Neuronal stem cell (in vitro differentiated cells): ENCODE data around the gene DISP1.

ENCODE experiments used
- DNase-seq: peaks from one replicate; pipeline ENCODE4 v3.0.0-alpha.2; 2013; ENCODE audit warnings: low spot score
- H2AFZ ChIP-seq: one replicate; pipeline ENCODE4 v1.6.1; 2013; ENCODE audit warnings: mild to moderate bottlenecking, low read length, inconsistent platforms
- H2AK5ac ChIP-seq: 2 replicates; pipeline ENCODE4 v1.6.1; 2013; ENCODE audit warnings: low read depth, mild to moderate bottlenecking, inconsistent platforms, low read length, moderate library complexity, mixed read lengths
- H2BK120ac ChIP-seq: 2 replicates; pipeline ENCODE4 v1.6.1; 2013; ENCODE audit warnings: low read depth, mild to moderate bottlenecking, inconsistent platforms, low read length, moderate library complexity, mixed read lengths
- H2BK12ac ChIP-seq: one replicate; pipeline ENCODE4 v1.6.1; 2013; ENCODE audit warnings: low read length, inconsistent platforms
- H2BK15ac ChIP-seq: 2 replicates; pipeline ENCODE4 v1.6.1; 2013; ENCODE audit warnings: mild to moderate bottlenecking, low read length, inconsistent platforms, mixed read lengths
- H2BK5ac ChIP-seq: one replicate; pipeline ENCODE4 v1.6.1; 2013; ENCODE audit warnings: inconsistent platforms, mild to moderate bottlenecking, low read length, moderate library complexity
- H3K14ac ChIP-seq: one replicate; pipeline ENCODE4 v1.6.1; 2013; ENCODE audit warnings: low read length, inconsistent platforms
- H3K18ac ChIP-seq: 2 replicates; pipeline ENCODE4 v1.6.1; 2013; ENCODE audit warnings: low read length, inconsistent platforms
- H3K23ac ChIP-seq: 2 replicates; pipeline ENCODE4 v1.6.1; 2013; ENCODE audit warnings: low read depth, mild to moderate bottlenecking, mixed read lengths, low read length, inconsistent platforms; ENCODE audit not compliant: poor library complexity
- H3K27ac ChIP-seq: replicated peaks from 3 replicates; pipeline ENCODE4 v1.5.1; 2013; ENCODE audit warnings: low read length, inconsistent platforms
- H3K27me3 ChIP-seq, 3 experiments: 2 replicates each; pipeline ENCODE4 v1.6.1; 2013; ENCODE audit warnings: low read length in 3 of 3, mild to moderate bottlenecking in 2 of 3, inconsistent platforms in 1 of 3, low read depth in 1 of 3, mixed read lengths in 1 of 3, moderate library complexity in 1 of 3; ENCODE audit not compliant: control insufficient read depth in 3 of 3, insufficient read depth in 3 of 3
- H3K36me3 ChIP-seq, 2 donors: replicated peaks in 1 of 2; 2 replicates each; pipeline ENCODE4 v1.6.1; 2013; ENCODE audit warnings: low read length in 2 of 2; ENCODE audit not compliant: control insufficient read depth in 2 of 2, insufficient read depth in 2 of 2
- H3K4ac ChIP-seq: 2 replicates; pipeline ENCODE4 v1.6.1; 2013; ENCODE audit warnings: inconsistent platforms, mild to moderate bottlenecking, low read length, moderate library complexity
- H3K4me1 ChIP-seq, 2 donors: 1 replicate in 1 of 2; 2 replicates in 1 of 2; pipeline ENCODE4 v1.6.1; 2013; ENCODE audit warnings: low read length in 2 of 2, low read depth in 1 of 2; ENCODE audit not compliant: control insufficient read depth in 2 of 2, insufficient read depth in 1 of 2
- H3K4me2 ChIP-seq: one replicate; pipeline ENCODE4 v1.6.1; 2013; ENCODE audit warnings: mild to moderate bottlenecking, low read length, inconsistent platforms; ENCODE audit not compliant: insufficient read depth, poor library complexity, severe bottlenecking
- H3K4me3 ChIP-seq, 2 donors: 2 replicates each; pipeline ENCODE4 v1.5.1; 2013; ENCODE audit warnings: low read length in 2 of 2, mild to moderate bottlenecking in 2 of 2, inconsistent platforms in 1 of 2, moderate library complexity in 1 of 2
- H3K79me1 ChIP-seq: one replicate; pipeline ENCODE4 v1.6.1; 2013; ENCODE audit warnings: low read depth, mild to moderate bottlenecking, inconsistent platforms, low read length, moderate library complexity
- H3K9ac ChIP-seq: one replicate; pipeline ENCODE4 v1.6.1; 2013; ENCODE audit warnings: mild to moderate bottlenecking, low read depth, low read length, inconsistent platforms; ENCODE audit not compliant: poor library complexity
- H3K9me3 ChIP-seq, 2 donors: replicated peaks in 1 of 2; 2 replicates each; pipeline versions ENCODE3 to v1.6.1; 2013; ENCODE audit warnings: low read length in 2 of 2, mild to moderate bottlenecking in 2 of 2, inconsistent platforms in 1 of 2, low read depth in 1 of 2, mixed read lengths in 1 of 2, moderate library complexity in 1 of 2; ENCODE audit not compliant: control insufficient read depth in 2 of 2, insufficient read depth in 1 of 2
- H4K8ac ChIP-seq: one replicate; pipeline ENCODE4 v1.6.1; 2013; ENCODE audit warnings: low read depth, mild to moderate bottlenecking, inconsistent platforms, low read length, moderate library complexity
- H4K91ac ChIP-seq: one replicate; pipeline ENCODE4 v1.6.1; 2013; ENCODE audit warnings: low read length, low read depth, mild to moderate bottlenecking, inconsistent platforms; ENCODE audit not compliant: poor library complexity
- WGBS, 2 donors: extraction: QIAGEN DNeasy Blood & Tissue Kit; methylation state at CpG; one replicate each; pipeline ENCODE4 v1.1.7; 2013; ENCODE audit warnings: missing lambda C conversion rate in 2 of 2, mixed read lengths in 1 of 2; ENCODE audit not compliant: insufficient read length in 2 of 2, insufficient replicate concordance in 1 of 2; ENCODE audit errors: extremely low coverage in 2 of 2; 5-methylcytosine and 5-hydroxymethylcytosine counted together

DISP1 gene

DNA sequence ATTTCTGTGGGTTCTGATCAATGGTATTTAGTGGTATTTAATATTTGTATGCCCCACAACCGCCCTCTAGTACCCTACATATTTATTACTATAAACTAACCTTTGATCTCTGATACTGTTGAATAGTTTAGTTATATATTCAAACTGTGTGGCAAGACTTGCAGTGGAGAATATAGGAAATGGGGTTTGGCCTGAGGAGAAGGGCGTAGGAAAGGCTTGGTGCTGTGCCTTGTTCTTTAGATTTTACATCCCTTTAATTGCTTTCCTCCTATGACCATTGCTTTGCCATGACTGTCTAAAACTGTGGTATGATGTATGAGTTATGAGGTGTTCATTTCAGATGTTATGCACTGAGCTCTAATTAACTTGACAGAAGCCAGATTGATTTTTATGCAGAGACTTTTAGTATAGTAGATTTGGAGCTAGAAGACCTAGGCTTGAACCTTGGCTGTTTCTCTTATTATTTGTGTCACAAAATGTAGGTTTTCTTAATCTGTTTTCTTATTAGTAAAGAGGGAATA is 18.6 kb downstream of the DISP1 start:
- no peak overlapping the region for H2BK12ac ChIP-seq
- no peak overlapping the region for H3K9ac ChIP-seq
- H3K9me3 ChIP-seq, result peaks cover 0 to 2% of the 10 kb centered on the region in 2 donors
- H3K14ac ChIP-seq, result no peak overlapping the region
- no peaks in the 10 kb centered on the region for H3K79me1 ChIP-seq
- H2AFZ ChIP-seq, result no peak overlapping the region
- WGBS, 2 donors, result no CpG with 5 or more reads among the region's 2 CpGs
- no peak overlapping the region for H4K91ac ChIP-seq
- H3K4me2 ChIP-seq, result no peak overlapping the region
- H3K27me3 ChIP-seq, result no peaks in the 10 kb centered on the region
- no peak overlapping the region for H3K23ac ChIP-seq
- H3K18ac ChIP-seq, result no peak overlapping the region
- H2BK5ac ChIP-seq, result no peak overlapping the region
- H2BK15ac ChIP-seq, result no peak overlapping the region
- no peak overlapping the region for H2BK120ac ChIP-seq
- H2AK5ac ChIP-seq, result no peak overlapping the region
- no peak overlapping the region for H4K8ac ChIP-seq
- H3K4me3 ChIP-seq, result no peak overlapping the region
- H3K36me3 ChIP-seq, result no peaks in the 10 kb centered on the region
- no peak overlapping the region for H3K4ac ChIP-seq
- H3K4me1 ChIP-seq, result peaks cover 1 to 4% of the 10 kb centered on the region in 2 donors
- H3K27ac ChIP-seq, result no peak overlapping the region
- DNase-seq, result no peak

DNA sequence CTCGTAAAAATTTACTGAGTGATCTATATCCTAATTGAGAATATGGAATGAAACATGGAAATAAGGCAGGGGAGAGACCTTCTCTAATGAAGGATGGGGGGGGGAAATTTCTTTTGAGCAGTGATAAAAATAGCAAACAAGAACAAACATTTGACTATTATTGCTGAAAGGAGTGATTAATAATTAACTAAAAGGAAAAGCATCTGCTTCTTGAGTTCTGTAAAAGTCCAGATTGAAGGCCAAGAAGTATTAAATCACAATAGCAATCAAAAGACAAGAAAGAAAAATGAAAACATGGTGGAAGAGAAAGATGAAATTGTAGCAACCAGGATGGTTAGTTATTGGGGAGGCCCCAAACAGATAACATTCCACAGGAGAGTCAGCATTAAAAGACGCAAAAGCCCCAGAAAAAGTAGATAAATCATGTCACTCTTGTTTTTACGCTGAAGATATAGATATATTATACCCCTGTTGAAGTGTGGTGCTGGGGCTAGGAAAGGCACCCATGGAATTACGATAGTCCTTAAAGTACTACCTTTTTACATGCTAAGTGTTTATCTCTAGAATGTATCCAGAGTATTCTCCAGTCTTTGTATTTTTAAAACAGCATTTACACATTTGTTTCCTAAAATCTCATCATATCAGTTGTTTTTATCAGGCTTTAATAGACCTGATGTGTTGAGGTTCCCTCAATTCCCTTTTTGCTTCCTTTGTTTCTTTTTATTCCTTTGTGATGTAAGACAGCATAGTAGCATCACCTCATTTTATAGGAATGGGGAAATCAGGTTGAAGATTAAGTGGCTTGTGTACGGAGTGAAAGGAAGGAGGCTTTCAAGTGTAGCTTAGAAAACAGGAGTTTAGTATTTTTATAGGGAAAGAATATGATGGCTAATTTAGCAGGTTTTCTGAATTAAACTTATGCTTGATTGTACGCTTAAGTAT is 28.9 kb downstream of the DISP1 start:
- Histone ChIP-seq H3K27ac (no peak overlapping the region), H2AK5ac (no peak overlapping the region), H2BK5ac (no peak overlapping the region), H3K18ac (no peak overlapping the region), H4K91ac (no peak overlapping the region), H2BK120ac (no peak overlapping the region), H3K4me3 (no peak overlapping the region), H3K4me1 (peaks cover 0 to 8% of the 10 kb centered on the region in 2 donors), H3K4me2 (no peak overlapping the region), H3K36me3 (peaks cover 0 to 2% of the 10 kb centered on the region in 2 donors), H3K27me3 (no peaks in the 10 kb centered on the region), H3K79me1 (no peaks in the 10 kb centered on the region), H3K23ac (no peak overlapping the region), H3K9ac (no peak overlapping the region), H3K14ac (no peak overlapping the region), H2AFZ (no peak overlapping the region), H2BK15ac (no peak overlapping the region), H4K8ac (no peak overlapping the region), H2BK12ac (no peak overlapping the region), H3K9me3 (peaks cover 0 to 10% of the 10 kb centered on the region in 2 donors), H3K4ac (no peak overlapping the region)
- no peak for DNase-seq
- WGBS, 2 donors, result no CpG with 5 or more reads among the region's 6 CpGs

DNA sequence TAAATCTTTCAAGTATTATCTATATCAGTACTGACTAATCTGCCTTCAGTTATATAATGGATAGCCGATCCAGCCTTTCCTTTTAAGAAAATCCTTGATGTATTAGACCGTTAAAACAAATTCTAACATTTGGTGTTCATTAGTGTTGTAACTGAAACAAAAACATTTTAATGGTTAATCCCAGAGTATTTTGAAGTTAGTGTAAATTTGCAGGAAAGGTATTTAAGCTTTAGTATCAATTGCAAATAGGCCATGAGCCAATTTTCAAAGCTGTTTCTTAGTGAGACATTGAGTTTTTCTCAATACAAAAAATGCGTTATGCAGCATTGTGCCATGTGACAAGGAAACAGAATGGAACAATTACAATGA is 29.6 kb downstream of the DISP1 start:
- Histone ChIP-seq H2AK5ac (no peak overlapping the region), H3K9me3 (peaks cover 0 to 3% of the 10 kb centered on the region in 2 donors), H4K8ac (no peak overlapping the region), H3K4ac (no peak overlapping the region), H3K18ac (no peak overlapping the region), H3K4me3 (no peak overlapping the region), H3K36me3 (no peaks in the 10 kb centered on the region), H3K14ac (no peak overlapping the region), H2BK15ac (no peak overlapping the region), H3K9ac (no peak overlapping the region), H3K23ac (no peak overlapping the region), H2BK120ac (no peak overlapping the region), H2AFZ (no peak overlapping the region), H3K4me1 (peaks cover 0 to 8% of the 10 kb centered on the region in 2 donors), H3K4me2 (no peak overlapping the region), H3K27ac (no peak overlapping the region), H3K79me1 (no peaks in the 10 kb centered on the region), H2BK12ac (no peak overlapping the region), H4K91ac (no peak overlapping the region), H3K27me3 (no peaks in the 10 kb centered on the region), H2BK5ac (no peak overlapping the region)
- WGBS, 2 donors, result no CpG with 5 or more reads among the region's 3 CpGs
- no peak for DNase-seq

DNA sequence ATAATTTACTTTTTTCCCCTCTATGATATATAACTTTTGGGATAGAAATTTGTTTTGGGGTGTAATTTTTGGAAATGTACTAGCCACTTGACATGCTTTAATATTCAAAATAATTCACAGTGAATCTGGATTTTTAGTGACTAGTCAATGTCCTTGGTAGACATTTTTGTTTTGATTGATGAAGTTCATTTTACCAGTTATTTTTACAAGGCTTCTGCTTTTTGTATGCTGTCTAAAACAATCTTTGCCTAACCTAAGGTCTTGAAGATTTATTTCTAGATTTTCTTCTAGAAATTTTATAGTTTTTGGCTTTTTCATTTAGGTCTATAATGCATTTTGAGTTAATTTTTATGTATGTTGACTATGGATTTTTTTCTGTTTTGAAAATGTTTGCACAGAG is 30.9 kb downstream of the DISP1 start:
- Histone ChIP-seq H3K4ac (no peak overlapping the region), H2BK15ac (no peak overlapping the region), H3K23ac (no peak overlapping the region), H4K8ac (no peak overlapping the region), H2AK5ac (no peak overlapping the region), H3K4me2 (no peak overlapping the region), H3K36me3 (no peaks in the 10 kb centered on the region), H3K27ac (no peak overlapping the region), H3K27me3 (no peaks in the 10 kb centered on the region), H4K91ac (no peak overlapping the region), H3K18ac (no peak overlapping the region), H3K4me1 (peaks cover 0 to 8% of the 10 kb centered on the region in 2 donors), H3K79me1 (no peaks in the 10 kb centered on the region), H3K4me3 (no peak overlapping the region), H2AFZ (no peak overlapping the region), H2BK5ac (no peak overlapping the region), H3K9ac (no peak overlapping the region), H3K14ac (no peak overlapping the region), H3K9me3 (peaks cover 0 to 2% of the 10 kb centered on the region in 2 donors), H2BK120ac (no peak overlapping the region), H2BK12ac (no peak overlapping the region)
- DNase-seq, result no peak
